ENCODE measurements around the gene GPC5. TPM values are rescaled to one million over a fixed set of nuclear protein-coding genes. Genes with fewer than 3 reads are reported as not detected.

The GPC5 gene
- total and polyA plus RNA-seq, 2 of the 8 experiments (the other 6 are each of a cell fraction or from before 2014, with no cell fraction given): 0.20 to 0.39 TPM

DNA sequence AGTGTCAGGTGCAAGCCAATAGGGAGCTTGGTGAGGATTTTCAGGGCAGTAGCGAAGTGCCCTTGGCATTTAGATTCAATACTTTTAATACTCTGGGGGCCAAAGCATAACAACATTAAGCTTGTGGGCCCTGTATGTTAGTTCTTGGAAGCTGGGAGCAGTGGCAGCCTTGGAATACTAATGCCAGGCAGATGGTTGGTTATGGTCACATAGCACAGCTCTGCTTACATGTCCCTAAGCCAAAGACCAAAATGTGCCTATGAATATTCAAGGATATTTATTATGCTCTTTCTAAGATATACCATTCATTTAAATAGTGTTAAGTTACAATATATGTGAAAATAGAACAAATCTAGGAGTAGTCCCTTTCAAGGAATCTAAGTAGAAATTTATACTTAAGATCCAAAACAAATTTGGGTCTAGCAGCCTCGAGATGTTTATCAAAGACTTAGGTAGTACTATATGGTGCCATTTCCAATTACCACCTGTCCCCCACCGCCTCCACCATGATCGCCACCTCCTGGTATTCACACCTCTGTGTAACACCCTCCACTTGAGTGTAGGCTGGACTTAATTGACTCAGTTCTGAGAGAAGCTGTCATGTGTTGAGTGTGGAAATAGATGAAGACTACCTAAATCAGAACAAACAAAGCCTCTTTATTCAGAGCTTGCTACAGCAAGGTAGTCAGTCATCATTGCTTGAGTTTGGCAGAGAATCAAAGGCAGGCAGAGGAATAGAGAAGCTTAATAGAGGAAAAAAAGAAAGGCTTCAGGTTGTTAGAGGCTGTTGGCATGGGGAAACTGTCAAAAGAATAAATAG is 261.0 kb downstream of the GPC5 start:
- no peaks in the 10 kb centered on the region for H3K36me3 ChIP-seq (ENCODE audit: control insufficient read depth in 2 of 4, insufficient read depth in 4 of 4, low read length in 3 of 4)
- H3K4ac ChIP-seq (replicated peaks; ENCODE audit: insufficient read length, low read depth, low read length): no peak overlapping the region
- H3K9me3 ChIP-seq (ENCODE audit: insufficient read depth in 2 of 2, low read depth in 1 of 2, low read length in 1 of 2): no peaks in the 10 kb centered on the region
- 92% methylated on average over 4 of the region's 4 CpGs; no CpG with 5 or more reads in 1 of the 2 experiments for WGBS, 2 experiments (ENCODE audit: extremely low coverage in 1 of 2, insufficient coverage in 1 of 2, insufficient read length in 1 of 2, insufficient replicate concordance in 2 of 2, low coverage in 1 of 2, low lambda C conversion rate in 2 of 2, missing lambda C conversion rate in 1 of 2)
- H3K27ac ChIP-seq (ENCODE audit: low read depth, low read length): no peak overlapping the region
- POLR2A ChIA-PET (ENCODE audit: partially characterized antibody): no interaction called here
- H2AFZ ChIP-seq (ENCODE audit: low read length): no peak overlapping the region
- no peak overlapping the region for H2BK12ac ChIP-seq (ENCODE audit: low read depth, low read length)
- CTCF ChIA-PET (ENCODE audit: partially characterized antibody): interaction anchor here (0.8 to 2.8 kb wide), 6 partner anchors 12 to 285 kb away, joined by 3 to 9 read pairs (median 4); no protein-coding TSS in a partner anchor
- H3K79me2 ChIP-seq (ENCODE audit: control insufficient read depth in 1 of 2, insufficient read depth in 2 of 2, low read length in 2 of 2): no peaks in the 10 kb centered on the region
- H2BK5ac ChIP-seq (ENCODE audit: low read depth, low read length): no peak overlapping the region
- DNase-seq (ENCODE audit: low read depth in 1 of 2, low spot score in 2 of 2): no peak
- H3K9ac ChIP-seq (replicated peaks in 1 of 4; ENCODE audit: extremely low read depth in 1 of 4, low read depth in 3 of 4, low read length in 3 of 4): no peak overlapping the region
- H4K91ac ChIP-seq (replicated peaks; ENCODE audit: insufficient read length, low read length): no peak overlapping the region
- no peaks in the 10 kb centered on the region for H3K23me2 ChIP-seq (ENCODE audit: low read depth, low read length)
- H2AK5ac ChIP-seq (ENCODE audit: low read depth, low read length): no peak overlapping the region
- no peaks in the 10 kb centered on the region for H3K27me3 ChIP-seq (replicated peaks in 1 of 4; ENCODE audit: control insufficient read depth in 3 of 4, extremely low read depth in 1 of 4, insufficient read depth in 3 of 4, low read length in 3 of 4)
- H3K56ac ChIP-seq (replicated peaks; ENCODE audit: insufficient read length, low read depth, low read length): no peak overlapping the region
- H3K18ac ChIP-seq (ENCODE audit: extremely low read depth, low read length): no peak overlapping the region
- no peak overlapping the region for H4K5ac ChIP-seq (ENCODE audit: insufficient read length, low read depth, low read length)
- no peak overlapping the region for H3K14ac ChIP-seq (ENCODE audit: insufficient read length)
- no peak overlapping the region for H3K23ac ChIP-seq (ENCODE audit: insufficient read length)
- H3K4me2 ChIP-seq (ENCODE audit: insufficient read depth in 1 of 2, low read depth in 2 of 2, low read length in 2 of 2): no peak overlapping the region
- no peaks in the 10 kb centered on the region for H4K20me1 ChIP-seq (replicated peaks in 1 of 2; ENCODE audit: control insufficient read depth in 1 of 2, insufficient read depth in 2 of 2, low read length in 2 of 2)
- H3K79me1 ChIP-seq (ENCODE audit: low read depth, low read length): no peaks in the 10 kb centered on the region
- no peak overlapping the region for H2BK15ac ChIP-seq (ENCODE audit: low read length)
- H2BK20ac ChIP-seq (ENCODE audit: low read length): no peak overlapping the region
- no peak overlapping the region for H3K4me3 ChIP-seq (ENCODE audit: extremely low read depth in 1 of 4, insufficient read depth in 2 of 4, low read depth in 3 of 4, low read length in 4 of 4)
- no peak overlapping the region for H2BK120ac ChIP-seq (replicated peaks; ENCODE audit: low read depth, low read length)
- FAIRE-seq: no peak
- H4K8ac ChIP-seq (ENCODE audit: extremely low read depth, insufficient read depth, low read length): no peak overlapping the region
- H3K4me1 ChIP-seq (replicated peaks in 1 of 4; ENCODE audit: control insufficient read depth in 3 of 4, insufficient read depth in 4 of 4, low read length in 3 of 4): no peaks in the 10 kb centered on the region
- TF ChIP-seq PHF8 (conservative IDR thresholded peaks at IDR 0.05; ENCODE audit: low read depth, low read length): no peak
- TF ChIP-seq HDAC6 (IDR thresholded peaks at IDR 0.05; ENCODE audit: low read depth, low read length): no peak
- no peak for TF ChIP-seq TEAD4 (IDR thresholded peaks at IDR 0.05; ENCODE audit: low read depth, low read length)
- TF ChIP-seq GABPA (IDR thresholded peaks at IDR 0.05; ENCODE audit: borderline replicate concordance, insufficient read depth, low read length): no peak
- TF ChIP-seq CTBP2 (IDR thresholded peaks at IDR 0.05; ENCODE audit: borderline replicate concordance, insufficient read depth, insufficient read length, low read length): no peak
- TF ChIP-seq JUN (IDR thresholded peaks at IDR 0.05; ENCODE audit: low read depth, low read length): no peak
- TF ChIP-seq SP1 (IDR thresholded peaks at IDR 0.05; ENCODE audit: low read depth, low read length): no peak
- no peak for TF ChIP-seq RXRA (IDR thresholded peaks at IDR 0.05; ENCODE audit: insufficient read depth, low read depth, low read length)

Data from H1 (cell line).